Sigmoid colon (tissue), 7 donors: Measurements from ENCODE around the gene LRRFIP1. TPM values are rescaled to one million over a fixed set of nuclear protein-coding genes. Genes with fewer than 3 reads are reported as not detected.
A peak's percentile ranks its signal among the peaks of the same experiment; 100 is the strongest.

Source experiments
- DNase-seq: peaks from one replicate; pipeline ENCODE4 v3.0.0-alpha.2; 2019
- H3K27ac ChIP-seq, 4 donors: fragments of 200-600 bp; sonication (generic); one replicate each; pipeline ENCODE4 v1.5.1; 2016 to 2019; ENCODE audit warnings: mild to moderate bottlenecking in 1 of 4
- H3K27me3 ChIP-seq, 3 donors: fragments of 200-600 bp; sonication (generic); one replicate each; pipeline ENCODE4 v1.5.1; 2019; ENCODE audit warnings: mild to moderate bottlenecking in 1 of 3
- H3K36me3 ChIP-seq, 4 donors: fragments of 200-600 bp; sonication (generic); one replicate each; pipeline ENCODE4 v1.5.1; 2016 to 2019
- H3K4me1 ChIP-seq, 4 donors: fragments of 200-600 bp; sonication (generic); one replicate each; pipeline ENCODE4 v1.5.1; 2017 to 2019
- H3K4me3 ChIP-seq, 4 donors: fragments of 200-600 bp; sonication (generic); one replicate each; pipeline ENCODE4 v1.5.1; 2017 to 2019; ENCODE audit warnings: mild to moderate bottlenecking in 2 of 4, moderate library complexity in 1 of 4
- H3K9me3 ChIP-seq, 4 donors: fragments of 200-600 bp in 3 of 4; sonication (generic) in 3 of 4; one replicate each; pipeline versions ENCODE4 v1.5.1 to v1.6.1; 2013 to 2019
- CTCF ChIP-seq, 4 experiments: fragments of 450-650 bp in 3 of 4; fragments of 200-600 bp in 1 of 4; IDR thresholded peaks; one replicate each; pipeline ENCODE4 v1.5.1; 2016 to 2019; ENCODE audit warnings: antibody characterized with exemption in 4 of 4, mild to moderate bottlenecking in 3 of 4, moderate library complexity in 2 of 4
- EP300 ChIP-seq, 4 donors: sonication (generic); formaldehyde crosslinking; IDR thresholded peaks; one replicate each; pipeline ENCODE4 v1.6.1; 2017; ENCODE audit warnings: antibody characterized with exemption in 4 of 4
- POLR2A ChIP-seq, 2 donors: fragments of 450-650 bp; IDR thresholded peaks; one replicate each; pipeline ENCODE4 v1.6.1; 2016; ENCODE audit warnings: antibody characterized with exemption in 2 of 2, mild to moderate bottlenecking in 2 of 2, moderate library complexity in 2 of 2
- POLR2AphosphoS5 ChIP-seq, 4 donors: sonication (generic); formaldehyde crosslinking; IDR thresholded peaks; one replicate each; pipeline ENCODE4 v1.6.1; 2017; ENCODE audit warnings: antibody characterized with exemption in 4 of 4
- WGBS, 2 donors: extraction: QIAGEN DNeasy Blood & Tissue Kit; methylation state at CpG; one replicate each; pipeline ENCODE4 v1.1.7; 2013; 5-methylcytosine and 5-hydroxymethylcytosine counted together
- intact Hi-C: fragments of 100-400 bp; cut with DNase I; formaldehyde crosslinking; loops from one replicate; pipeline ENCODE4 v1.15.1; 2023
- polyA plus RNA-seq, 3 donors: library from polyadenylated mRNA; stranded (reverse); fragments of 200-250 nt; gene quantifications; one replicate each; pipeline ENCODE4 v1.2.3, GENCODE V29; 2013
- total RNA-seq, 4 donors: library from RNA; depleted of rRNA; stranded (reverse); fragments of >200 nt; gene quantifications; one replicate each; pipeline ENCODE4 v1.1.0, GENCODE V29; 2016
- donor health status: healthy with polysubstance abuse.
- donor health status: Bipolar disorder and iron deficiency.
- donor health status: healthy.

Gene LRRFIP1
- total and polyA plus RNA-seq, 7 donors, result 42.0 to 185 (median 112) TPM

GRCh38 chr2:237670641-237671040 lies 43.3 kb downstream of the LRRFIP1 start:
- no peaks in the 10 kb centered on the region for H3K36me3 ChIP-seq
- TF ChIP-seq CTCF (IDR thresholded peaks at IDR 0.05), result no peak
- no peak for TF ChIP-seq EP300 (IDR thresholded peaks at IDR 0.05)
- TF ChIP-seq POLR2A (IDR thresholded peaks at IDR 0.05), result no peak
- TF ChIP-seq POLR2AphosphoS5 (IDR thresholded peaks at IDR 0.05), result no peak
- peaks cover 0 to 41% (median 32%) of the 10 kb centered on the region in 4 donors for H3K4me1 ChIP-seq
- no peaks in the 10 kb centered on the region for H3K27me3 ChIP-seq
- intact Hi-C loops, result loop anchor here (5.0 kb wide), 1 partner anchor 72 kb away; no protein-coding TSS in a partner anchor
- no peak overlapping the region for H3K4me3 ChIP-seq
- peak; percentile 82 for DNase-seq
- H3K9me3 ChIP-seq, result no peaks in the 10 kb centered on the region
- 76 to 88% methylated on average over 14 of the region's 14 CpGs for WGBS, 2 donors
- peak overlapping the region; percentile 53 to 74 (median 67) for H3K27ac ChIP-seq

DNA sequence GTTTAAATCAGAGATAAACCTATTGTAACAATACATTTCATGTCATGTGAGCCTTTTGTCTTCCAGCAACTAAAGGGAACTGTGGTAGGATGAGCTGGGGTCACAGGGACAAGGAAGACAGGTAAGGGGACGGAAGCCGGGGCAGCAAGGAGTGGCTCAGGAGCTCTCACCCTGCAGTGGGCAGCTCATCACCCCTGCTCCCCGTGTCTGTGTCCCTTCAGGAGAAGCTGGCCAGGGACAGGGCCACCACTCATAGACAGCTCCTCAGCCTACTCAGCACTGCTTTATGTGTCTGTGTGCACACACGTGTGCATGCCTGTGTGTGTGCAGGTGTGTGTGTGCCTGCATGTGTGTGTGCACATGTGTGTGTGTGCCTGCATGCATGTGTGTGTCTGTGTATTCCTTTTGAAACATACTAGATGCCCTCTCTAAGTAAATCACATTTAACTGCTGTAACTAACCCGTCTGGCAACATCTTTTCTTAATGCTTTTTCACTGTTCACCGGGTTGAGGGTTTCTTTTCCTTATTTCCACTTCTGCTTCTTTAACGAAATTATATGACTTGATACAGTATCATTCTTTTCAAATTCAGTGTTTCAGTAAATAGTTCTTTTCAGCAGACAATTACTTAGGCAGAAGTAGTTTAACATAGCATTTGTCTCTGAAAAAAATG lies 44.2 kb downstream of the LRRFIP1 start:
- H3K27me3 ChIP-seq, result no peaks in the 10 kb centered on the region
- intact Hi-C loops, result loop anchor here (5.0 kb wide), 1 partner anchor 71 kb away; no protein-coding TSS in a partner anchor
- H3K4me3 ChIP-seq, result no peak overlapping the region
- TF ChIP-seq POLR2AphosphoS5 (IDR thresholded peaks at IDR 0.05), result no peak
- TF ChIP-seq EP300 (IDR thresholded peaks at IDR 0.05), result no peak
- TF ChIP-seq POLR2A (IDR thresholded peaks at IDR 0.05), result no peak
- TF ChIP-seq CTCF (IDR thresholded peaks at IDR 0.05), result no peak
- H3K36me3 ChIP-seq, result no peaks in the 10 kb centered on the region
- H3K4me1 ChIP-seq, result peaks cover 0 to 50% (median 39%) of the 10 kb centered on the region in 4 donors
- H3K27ac ChIP-seq, result peak overlapping the region in 3 of 4 donors; percentile 62 to 74 (median 72)
- H3K9me3 ChIP-seq, result no peaks in the 10 kb centered on the region
- peak; percentile 58 for DNase-seq
- WGBS, 2 donors, result 84 to 89% methylated on average over 7 of the region's 7 CpGs

DNA sequence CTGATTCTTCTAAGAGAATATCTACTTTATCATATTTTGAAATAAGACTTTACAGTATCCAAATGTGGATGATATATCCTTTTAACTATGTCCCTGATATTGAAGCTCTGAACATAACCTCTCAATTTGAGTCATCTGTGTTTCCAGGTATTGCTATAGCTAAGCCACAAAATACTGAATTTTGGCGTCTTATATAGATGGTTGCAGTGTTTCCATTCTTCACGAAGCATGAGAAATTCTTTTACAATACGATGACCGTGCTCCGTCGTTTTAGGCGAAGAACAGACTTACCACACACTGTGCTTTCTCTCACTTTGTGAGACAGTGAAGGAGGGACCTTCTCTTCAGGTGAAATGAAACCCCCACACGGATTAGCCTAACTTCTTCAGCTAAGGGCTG lies 45.3 kb downstream of the LRRFIP1 start:
- intact Hi-C loops, result loop anchor here (5.0 kb wide), 1 partner anchor 70 kb away; no protein-coding TSS in a partner anchor
- H3K27ac ChIP-seq, result peak overlapping the region in 2 of 4 donors; percentile 39 to 84

GRCh38 chr2:237673130-237674001 lies 46.0 kb downstream of the LRRFIP1 start:
- H3K9me3 ChIP-seq, result no peaks in the 10 kb centered on the region
- peak overlapping the region in 1 of 4 donors; percentile 19 for H3K4me3 ChIP-seq
- H3K27ac ChIP-seq, result peak overlapping the region; percentile 34 to 87 (median 80)
- H3K27me3 ChIP-seq, result no peaks in the 10 kb centered on the region
- H3K36me3 ChIP-seq, result no peaks in the 10 kb centered on the region
- intact Hi-C loops, result loop anchor here (5.0 kb wide), 1 partner anchor 69 kb away; no protein-coding TSS in a partner anchor
- WGBS, 2 donors, result 8 to 28% methylated on average over 39 of the region's 39 CpGs
- TF ChIP-seq CTCF (IDR thresholded peaks at IDR 0.05), result peak in 3 of 4 experiments; percentile 41 to 58 (median 50)
- no peak for TF ChIP-seq EP300 (IDR thresholded peaks at IDR 0.05)
- TF ChIP-seq POLR2AphosphoS5 (IDR thresholded peaks at IDR 0.05), result peak in 1 of 4 donors; percentile 9
- no peak for TF ChIP-seq POLR2A (IDR thresholded peaks at IDR 0.05)
- peaks cover 0 to 68% (median 55%) of the 10 kb centered on the region in 4 donors for H3K4me1 ChIP-seq
- DNase-seq, result peak; percentile 79

More for the DNA sequence above, 45.3 kb downstream of the LRRFIP1 start:
- H3K27me3 ChIP-seq, result no peaks in the 10 kb centered on the region
- H3K36me3 ChIP-seq, result no peaks in the 10 kb centered on the region
- WGBS, 2 donors, result 68 to 69% methylated on average over 8 of the region's 8 CpGs
- H3K9me3 ChIP-seq, result no peaks in the 10 kb centered on the region
- TF ChIP-seq POLR2AphosphoS5 (IDR thresholded peaks at IDR 0.05), result no peak
- no peak for TF ChIP-seq EP300 (IDR thresholded peaks at IDR 0.05)
- no peak for TF ChIP-seq CTCF (IDR thresholded peaks at IDR 0.05)
- no peak for TF ChIP-seq POLR2A (IDR thresholded peaks at IDR 0.05)
- DNase-seq, result no peak
- no peak overlapping the region for H3K4me3 ChIP-seq
- peaks cover 0 to 61% (median 50%) of the 10 kb centered on the region in 4 donors for H3K4me1 ChIP-seq
